HG02981 (cell line): ENCODE results near the gene HOXA5.

Experiments
- ATAC-seq: cut with Tn5 transposase; IDR thresholded peaks from one replicate; pipeline ENCODE4 v1.9.1; 2021; ENCODE audit warnings: mild to moderate bottlenecking, moderate library complexity; ENCODE audit not compliant: unreplicated experiment

Gene HOXA5

DNA sequence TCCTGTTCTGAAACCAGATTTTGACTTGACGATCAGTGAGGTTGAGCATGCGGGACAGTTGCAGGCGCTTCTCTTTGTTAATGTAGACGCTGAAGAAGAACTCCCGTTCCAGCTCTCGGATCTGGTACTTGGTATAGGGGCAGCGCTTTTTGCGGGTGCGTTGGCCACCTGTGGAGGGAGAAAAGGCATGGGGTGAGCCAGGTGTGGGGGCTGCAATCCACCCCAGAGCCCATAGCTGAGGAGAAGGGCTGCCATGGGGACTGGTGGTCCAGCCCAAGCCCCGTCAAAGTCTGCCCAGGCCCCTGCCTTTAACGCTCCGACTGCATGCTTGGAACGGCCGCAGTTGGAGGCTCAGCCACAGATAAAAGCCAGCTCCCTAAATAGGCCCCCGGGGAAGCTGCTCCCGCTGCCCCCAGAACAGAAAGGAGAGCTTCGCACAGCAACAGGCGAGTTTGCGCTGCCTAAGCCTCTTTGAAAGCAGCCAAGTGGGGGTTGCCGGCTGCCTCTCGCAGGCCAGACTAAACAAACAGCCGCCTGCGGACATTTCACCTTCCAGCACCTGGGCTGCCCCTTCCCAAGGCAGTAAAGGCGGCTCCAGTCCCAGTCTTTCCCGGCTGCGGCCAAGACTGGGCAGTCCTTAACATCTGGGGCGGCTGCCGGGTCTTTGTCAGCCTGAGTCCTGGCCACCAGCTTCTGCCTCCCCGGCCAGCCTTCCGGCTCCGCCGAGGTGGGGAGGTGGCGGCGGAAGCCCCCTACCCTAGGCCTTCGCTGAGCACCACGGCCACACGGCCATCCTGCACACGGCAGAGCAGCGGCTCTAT, 39.6 kb upstream of the HOXA5 start:
- no peak for ATAC-seq

DNA sequence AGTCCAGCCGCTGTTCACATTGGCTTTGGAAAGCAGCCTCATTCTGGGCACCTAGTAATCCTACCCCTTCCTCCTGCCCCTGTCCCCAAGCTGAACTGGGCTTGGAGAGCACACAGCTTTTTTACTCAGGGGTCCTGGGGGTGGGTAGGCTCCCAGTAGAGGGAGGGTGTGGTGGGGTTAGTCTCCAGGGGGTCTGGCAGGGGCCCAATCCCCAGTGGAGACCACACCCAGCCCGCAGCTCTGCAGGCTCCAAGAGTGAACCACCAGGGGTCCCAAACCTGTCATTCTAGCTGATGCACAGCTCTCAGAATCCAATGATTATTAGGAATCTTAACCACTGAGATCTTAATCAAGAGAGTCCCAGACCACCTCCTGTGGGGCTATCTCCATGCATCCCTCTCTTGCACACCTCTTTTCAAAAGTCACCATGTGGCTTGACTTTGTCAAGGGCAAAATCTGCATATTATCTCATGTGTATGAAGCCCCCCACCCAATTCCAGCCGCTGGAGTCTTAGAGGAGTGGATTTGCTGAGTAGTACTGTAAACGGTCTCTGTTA, 38.9 kb upstream of the HOXA5 start:
- ATAC-seq, result no peak

DNA sequence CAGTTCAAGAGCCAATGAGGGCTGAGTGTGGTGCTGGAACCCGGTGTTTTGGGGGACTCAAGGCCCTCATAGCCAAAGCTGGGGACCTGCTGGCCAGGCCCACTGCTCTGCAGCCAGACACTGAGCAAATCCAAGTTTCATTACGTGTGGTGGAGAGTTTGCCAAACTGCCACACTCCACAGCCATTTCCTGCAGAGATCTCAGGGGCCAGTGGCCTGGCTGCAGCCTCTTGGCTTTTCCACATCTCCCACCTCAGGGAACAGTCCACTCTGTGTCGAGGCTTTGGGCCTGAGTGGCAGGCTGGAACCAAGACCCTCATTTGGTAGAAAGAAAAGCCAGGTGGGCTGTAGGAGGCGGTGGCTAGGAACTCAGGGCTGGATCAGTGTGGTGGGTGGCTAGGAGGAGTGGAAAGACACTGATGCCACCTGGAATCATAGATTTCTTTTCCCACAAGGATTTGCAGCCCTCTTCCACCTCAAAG, 38.4 kb upstream of the HOXA5 start:
- no peak for ATAC-seq

DNA sequence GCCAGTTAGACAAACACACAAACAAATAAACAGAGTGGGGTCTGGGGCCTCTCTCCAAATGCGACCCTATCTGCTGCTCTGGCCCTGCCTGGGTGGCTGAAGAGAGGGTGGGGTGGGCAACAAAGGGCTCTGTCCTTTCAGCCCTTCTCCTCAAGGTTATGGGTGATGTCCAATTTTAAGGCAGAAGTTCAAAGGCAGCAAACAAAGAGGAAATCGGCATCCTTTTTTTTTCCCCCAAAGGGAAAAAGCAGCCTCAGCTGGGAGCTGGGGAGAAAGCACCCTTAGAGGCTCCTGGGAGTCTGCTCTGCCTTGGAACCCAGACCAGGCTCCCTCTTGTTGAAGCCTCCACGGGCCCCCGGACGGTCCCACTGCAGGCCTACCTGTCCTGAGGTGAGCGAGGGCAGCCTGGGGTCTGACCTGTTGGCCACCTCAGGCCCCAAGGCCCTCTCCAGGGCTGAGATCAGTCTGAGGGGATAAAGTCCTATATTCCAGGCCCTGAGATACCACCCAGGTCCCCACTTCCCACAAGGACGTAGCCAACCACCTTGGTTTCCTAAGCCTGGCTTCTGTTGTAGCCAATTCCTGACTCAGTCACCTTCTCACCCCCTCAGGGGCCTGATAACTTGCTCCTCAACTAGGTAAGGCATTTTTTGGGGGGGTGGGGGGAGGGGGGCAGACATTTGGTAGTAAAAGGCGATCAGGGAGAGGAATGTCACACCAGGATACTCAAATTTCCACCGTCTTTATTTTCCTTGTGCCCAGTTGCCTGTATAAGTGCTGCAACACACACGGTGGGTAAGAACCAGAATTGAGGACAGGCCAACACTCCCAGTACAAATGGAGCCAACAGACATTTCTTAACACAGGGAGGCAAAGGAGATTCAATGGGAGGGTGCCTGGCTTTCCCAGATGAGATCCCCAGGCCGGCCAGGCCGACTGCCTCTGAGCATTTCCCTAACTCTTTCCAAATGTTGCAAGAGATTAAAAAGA, 37.2 kb upstream of the HOXA5 start:
- no peak for ATAC-seq

DNA sequence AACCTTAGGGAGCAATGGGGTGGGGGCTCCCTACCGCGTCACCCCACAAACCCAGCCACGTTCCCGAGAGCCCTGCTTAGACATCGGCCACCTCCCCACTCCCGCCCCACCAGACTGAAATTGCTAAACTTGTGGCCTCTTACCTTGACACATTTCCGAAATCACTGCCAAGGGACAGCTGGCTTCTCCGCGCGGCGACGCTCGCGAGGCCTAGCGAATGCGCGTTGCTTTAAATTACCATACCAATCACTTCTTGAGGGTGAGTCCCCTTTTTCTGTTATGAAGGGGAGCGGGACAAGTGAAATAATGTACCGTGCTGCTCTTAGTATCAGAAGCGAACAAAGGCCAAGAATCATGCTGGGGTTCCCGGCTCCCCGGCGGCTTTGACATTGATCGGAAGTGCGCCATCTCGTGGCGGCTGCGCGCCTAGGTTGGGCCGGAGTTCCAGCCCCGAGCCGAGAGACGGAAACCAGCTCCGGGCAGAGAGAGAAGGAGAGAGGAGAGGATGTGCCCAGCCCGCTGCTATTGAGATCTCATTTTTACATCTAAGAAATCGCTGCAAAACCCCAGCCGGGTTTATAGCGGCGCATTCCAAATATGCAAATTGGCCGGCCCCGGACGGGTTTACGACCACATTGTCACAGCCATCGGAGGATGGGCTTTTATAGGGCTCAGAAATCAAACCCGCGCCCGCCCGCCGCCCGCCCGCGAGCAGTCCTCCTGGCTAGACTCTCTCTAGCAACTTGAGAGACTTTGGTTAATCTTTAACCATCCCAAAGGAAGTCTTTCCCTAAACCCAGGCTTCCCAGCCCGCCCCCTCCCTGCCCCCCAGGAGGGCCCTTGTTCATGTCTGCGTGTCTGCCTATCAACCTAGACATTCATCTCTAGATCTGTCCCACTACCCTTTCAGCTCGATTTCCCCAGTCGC, 36.3 kb upstream of the HOXA5 start:
- no peak for ATAC-seq

DNA sequence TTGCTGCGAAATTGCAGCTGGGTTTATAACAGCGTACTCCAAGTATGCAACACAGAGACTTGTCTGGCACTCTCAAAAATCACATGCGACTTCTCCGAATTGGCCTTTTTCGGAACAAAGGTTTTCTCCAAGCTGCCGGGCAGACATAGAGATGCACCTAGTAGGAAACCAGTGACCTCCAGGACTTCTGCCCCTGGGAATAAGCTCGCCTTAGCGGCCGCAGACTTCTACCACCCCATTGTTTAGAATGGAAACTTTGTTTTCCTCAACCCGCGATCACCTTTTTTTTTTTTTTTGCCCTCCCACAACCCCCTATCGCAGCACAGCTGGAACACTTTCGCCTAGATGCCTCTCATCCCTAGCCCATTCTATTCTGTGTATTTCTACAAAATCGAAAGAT, 35.5 kb upstream of the HOXA5 start:
- ATAC-seq, result no peak

DNA sequence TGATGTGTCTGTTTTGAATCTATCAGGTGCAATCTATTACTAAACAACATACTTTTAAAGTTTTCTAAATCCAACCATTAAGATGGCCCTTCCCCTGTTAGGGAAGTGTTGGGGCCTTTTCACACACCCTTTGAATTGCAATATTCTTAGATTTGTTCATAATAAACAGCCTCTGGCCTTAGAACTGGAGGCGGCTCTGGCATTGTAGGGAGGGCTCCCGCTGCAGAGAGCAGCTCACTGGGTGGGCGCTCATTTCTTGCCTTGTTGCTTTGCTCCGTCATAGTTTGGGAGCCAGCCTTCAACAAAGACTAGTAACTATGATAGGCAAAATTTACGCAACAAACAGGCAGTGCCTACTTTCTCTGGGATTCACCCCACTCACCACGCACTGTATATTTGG, 34.9 kb upstream of the HOXA5 start:
- no peak for ATAC-seq

DNA sequence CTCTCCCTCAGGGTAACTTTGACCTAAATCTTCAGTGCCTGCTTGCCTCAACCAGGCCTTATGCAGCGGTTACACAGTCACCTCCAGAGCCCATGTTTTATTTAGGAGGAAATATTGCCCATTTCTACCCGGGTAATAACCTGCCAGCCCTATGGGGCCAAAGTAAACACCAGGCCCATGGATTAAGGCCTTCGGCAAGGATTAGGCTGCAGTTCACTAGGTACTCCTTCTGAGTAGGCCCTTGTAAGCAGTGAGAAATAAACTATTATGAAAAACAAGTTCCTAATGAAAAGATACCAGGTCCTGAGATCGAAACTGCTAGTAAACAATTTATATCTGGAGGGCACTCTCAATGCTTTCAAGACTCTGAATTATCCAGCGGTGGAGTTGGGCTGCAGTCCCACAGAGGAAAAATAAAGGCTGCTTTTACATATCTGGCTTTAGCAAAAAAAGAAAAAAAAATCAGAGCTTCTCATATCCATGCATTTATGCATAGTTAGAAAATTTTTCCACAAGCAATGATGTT, 34.4 kb upstream of the HOXA5 start:
- no peak for ATAC-seq

DNA sequence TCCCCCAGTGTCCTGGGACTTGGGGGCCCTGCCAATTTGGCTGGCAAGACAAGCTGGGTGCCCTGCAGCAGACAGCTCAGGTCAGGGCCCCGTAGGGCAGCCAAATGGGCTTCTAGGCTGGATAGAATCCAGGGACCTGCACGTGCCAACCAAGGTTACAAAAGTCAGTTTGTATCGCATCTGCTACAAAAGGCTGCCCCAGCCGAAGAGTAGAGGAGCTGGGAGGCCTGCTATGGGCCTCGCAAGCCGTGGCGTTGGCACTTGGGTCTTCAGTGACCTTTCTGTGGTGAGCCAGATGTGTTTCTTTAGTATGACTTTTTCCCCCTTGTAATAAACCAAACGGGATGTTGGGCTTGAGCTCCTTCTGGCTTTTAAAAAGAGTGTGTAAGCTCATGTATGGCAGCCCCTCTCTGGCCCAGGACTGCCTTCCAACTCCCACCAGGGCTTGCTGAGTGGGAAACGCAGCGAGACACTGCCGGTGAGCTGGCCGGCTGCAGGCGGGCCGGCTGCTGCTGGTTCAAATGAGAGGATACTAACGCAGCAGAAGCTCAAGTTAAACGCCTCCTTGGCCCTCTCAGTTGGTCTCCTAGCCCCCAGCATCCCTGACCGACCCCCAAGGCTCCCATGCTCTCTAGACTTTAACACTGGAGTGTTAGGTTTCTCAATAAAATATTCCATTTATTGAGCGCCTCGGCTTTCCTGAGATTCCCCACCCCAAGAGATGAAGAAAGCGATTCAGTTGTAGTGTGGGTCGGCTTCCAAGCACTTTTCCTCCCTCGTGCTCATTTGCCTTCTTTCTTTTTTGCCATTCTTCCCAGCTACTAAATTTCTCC, 33.7 kb upstream of the HOXA5 start:
- no peak for ATAC-seq

DNA sequence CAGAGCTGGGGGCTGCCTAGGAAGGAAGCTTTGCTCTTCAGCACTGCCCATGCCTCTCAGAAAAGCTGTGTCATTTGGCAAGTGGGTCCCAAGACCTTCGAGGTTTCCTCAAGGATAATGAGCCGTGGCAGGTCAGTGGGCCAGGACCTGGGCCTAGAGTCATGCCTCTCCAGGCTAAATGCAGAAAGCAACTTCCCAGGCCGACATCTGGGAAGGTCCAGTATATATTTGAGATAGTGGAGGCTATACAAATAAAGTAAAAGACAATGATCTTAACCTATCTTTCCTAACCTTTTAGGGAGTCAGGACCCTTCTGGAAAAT, 33.0 kb upstream of the HOXA5 start:
- no peak for ATAC-seq

DNA sequence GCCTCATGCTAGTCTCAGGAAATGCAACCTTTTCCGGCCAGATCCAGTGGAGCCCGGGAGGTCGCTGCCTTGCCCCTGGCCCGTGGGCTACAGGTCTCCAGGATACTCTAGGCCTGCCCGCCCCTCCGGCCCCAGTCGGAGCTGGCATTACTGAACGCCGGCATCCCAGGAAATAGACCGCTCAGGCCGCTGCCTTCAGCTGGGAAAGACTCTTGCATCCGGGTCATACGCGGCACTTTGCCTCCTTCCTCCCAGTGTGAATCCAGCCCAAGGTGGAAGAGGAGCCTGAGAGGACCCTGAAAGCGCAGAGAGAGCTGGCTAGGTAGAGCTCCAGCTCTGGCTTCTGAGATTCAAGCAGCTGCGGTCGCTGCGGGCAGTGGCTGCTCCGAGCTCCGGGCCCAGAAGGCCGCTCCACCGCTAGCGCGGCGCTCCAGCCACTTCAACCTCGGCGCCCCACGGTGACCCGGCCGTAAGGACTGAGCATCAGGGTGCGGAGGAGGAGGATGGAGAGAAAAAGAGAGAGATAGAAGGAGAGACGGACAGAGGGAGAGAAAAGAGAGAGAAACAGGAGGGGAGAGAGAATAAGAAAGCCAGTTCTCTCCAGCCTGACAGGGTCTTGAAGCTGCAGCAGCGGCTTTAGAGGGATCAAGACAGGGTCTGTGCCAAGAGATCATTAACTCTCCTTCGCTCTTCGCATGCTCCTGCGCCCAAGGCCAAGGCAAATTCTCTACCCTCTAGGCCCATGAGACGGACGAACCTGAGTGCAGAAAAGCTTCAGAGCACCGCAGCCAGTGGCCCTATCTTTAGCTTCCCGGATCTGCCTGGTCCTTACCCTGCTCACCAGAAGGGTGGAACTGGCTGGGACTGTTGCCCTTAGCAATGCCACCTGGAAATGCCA, 32.4 kb upstream of the HOXA5 start:
- no peak for ATAC-seq

DNA sequence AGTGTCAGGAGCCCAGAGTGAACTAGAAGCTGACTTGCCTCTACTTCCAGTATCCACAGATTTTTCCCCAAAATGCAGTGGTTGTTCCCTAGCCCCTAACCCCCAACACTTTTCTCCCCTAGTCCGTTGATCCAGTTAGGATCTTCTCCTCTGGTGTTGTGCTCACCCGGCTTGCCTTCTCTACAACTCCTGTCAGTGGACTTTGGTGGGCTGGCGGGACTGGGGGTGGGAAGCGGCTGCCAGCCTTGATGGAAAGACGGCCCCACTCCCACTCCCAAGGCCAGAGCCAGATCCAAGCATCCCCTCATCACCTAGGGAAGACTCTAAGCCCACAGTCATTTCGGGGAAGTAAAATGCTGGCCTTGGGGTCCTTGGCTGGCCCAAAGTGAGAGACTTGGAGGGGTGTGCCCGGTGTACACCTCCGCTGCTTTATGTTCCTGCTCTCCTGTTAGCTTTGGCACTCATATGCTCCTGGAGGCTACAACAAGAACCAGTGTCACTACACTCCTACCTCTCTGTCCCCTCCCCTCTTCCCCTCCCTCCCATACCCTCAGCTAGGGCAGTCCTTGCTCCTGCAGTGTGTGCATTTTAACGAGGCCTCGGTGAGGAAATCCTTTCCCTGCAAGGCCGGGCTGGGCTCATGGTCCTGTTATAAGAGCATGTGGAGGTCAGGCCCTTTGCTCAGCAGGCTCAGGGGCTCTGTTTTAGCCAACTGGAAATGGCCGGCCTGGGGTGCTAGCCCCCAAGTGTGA, 31.6 kb upstream of the HOXA5 start:
- ATAC-seq, result no peak

DNA sequence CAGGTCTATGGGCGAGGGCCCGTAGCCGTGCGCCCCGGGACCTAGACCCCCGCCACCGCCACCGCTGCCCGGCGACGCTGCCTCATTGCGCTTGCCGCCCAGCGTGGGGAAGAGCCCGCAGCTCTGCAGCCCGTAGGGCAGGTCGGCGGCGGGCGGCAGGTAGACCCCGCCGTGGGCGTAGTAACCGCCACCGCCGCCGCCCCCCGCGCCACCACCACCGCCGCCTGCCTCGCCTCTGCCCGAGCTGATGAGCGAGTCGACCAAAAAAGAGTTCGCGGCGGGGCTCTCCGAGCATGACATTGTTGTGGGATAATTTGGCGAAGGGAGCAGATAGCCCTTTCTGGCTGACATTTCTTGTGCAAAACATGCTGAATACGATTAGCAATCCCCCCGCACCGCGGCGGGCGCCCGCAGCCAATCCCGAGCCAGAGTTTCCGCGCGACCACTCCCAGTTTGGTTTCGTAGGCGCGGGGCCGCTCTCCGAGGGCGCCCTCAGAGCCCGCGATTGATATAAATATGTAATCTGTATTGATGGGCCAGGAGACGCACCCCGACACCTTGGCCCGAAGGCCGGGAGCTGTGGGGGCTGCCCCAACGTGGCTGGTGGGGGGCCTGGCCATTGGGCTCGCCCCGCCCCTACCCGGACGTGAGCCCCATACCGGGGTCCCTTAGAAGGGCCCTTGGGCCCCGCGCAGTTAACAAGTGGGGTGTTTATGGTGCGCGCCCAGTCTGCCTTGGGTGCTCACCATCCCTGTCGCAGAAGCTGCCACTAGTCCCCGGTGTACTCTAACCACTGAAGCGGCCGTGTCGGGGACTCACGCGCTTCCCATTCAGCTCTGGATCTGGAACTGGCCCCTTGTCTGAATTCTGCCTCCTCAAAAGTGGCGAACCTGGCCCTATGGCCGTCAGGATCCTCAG, 30.7 kb upstream of the HOXA5 start, which contains the start of gene HOXA10:
Gene HOXA10 (minus strand): TSS at position 365 of the 918 bp plus-strand sequence. CDS start 14 bp downstream, at position 351.
- no peak for ATAC-seq

DNA sequence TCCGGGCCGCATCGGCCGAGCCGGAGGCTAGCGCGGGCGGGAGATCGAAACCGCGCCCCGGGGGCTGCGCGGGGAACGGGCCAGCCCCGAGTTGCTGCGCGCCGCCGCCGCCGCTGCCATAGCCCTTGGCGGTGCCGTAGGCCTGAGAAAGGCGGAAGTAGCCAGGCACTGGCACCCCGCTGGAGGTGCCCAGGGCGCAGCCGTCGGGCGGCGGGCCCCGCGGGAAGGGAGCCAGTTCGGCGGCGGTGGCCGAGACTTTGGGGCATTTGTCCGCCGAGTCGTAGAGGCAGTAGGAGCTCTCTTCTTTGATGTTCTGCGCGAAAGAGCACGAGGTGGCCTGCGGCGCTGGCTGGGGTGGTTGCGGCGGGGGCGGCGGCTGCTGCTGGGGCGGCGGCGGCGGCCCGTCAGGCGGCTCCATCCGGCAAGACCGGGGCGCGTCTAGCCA, 30.1 kb upstream of the HOXA5 start:
- no peak for ATAC-seq

DNA sequence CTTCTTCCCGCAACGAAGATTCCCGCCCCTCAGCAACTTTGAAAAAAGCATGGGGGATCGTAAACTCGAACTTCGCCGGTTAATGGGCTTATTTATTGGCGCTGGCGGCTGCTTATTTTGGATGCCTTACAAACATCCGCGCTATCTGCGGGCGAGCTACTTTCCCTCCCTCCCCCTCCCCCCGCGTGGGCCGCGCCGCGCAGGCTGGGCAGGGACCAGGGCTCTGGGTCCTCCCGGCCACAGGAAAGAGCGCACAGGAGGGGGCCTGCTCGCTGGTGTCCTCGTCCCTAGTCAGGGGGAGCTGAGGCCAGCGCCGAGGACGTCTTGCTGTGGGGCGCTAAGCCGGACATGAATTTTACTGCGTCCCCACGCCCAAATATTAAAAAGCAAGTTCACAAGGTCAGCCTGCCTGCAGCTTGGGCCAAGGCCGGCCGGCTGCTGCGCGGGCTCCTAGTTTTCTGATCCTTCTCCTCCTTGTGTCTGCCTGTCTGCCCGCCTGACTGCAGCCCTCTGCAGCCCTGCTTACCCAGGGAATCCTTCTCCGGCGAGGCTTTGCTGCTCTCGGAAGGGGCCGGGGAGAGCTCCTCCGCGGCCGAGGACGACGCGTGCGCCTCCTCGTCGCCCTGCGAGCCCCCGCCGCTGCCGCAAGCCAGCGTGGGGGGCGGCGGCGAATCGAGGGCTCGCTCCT, 29.5 kb upstream of the HOXA5 start:
- ATAC-seq, result no peak

DNA sequence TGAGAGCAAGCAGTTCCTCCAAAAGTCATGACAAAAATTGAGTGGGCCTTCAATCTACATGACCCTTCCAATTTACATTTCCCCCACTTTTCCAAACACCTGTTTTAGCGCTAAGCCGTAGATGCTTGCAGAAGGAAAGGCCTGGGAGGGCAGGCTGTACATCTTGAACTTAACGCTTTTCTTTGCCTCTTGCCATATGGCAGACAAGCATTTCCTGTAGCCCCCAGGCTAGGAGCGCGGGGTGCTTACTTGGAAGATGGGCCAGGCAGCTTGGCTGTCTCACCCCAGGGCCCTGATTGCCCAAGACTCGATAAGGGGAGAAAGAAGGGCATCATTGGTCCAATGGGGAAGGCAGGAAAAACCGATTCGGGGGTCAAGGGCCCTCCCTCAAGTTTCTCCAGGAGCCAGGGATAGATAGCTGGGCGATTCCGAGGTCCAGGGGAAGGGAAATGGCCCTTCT, 28.9 kb upstream of the HOXA5 start:
- no peak for ATAC-seq
